B cell (primary cell): ENCODE results near the gene GPR108. TPM values are rescaled to one million over a fixed set of nuclear protein-coding genes. Genes with fewer than 3 reads are reported as not detected.

ENCODE experiments used
- ATAC-seq: fragments of 200-7000 bp; cut with Tn5 transposase; one replicate; pipeline ENCODE4 v1.10.0; 2021; ENCODE audit warnings: low read depth, mild to moderate bottlenecking, moderate number of reproducible peaks, moderate library complexity
- CTCF ChIA-PET: fragments of 350-600 bp; sonication (Branson Sonifier 250); formaldehyde crosslinking; loops from one replicate; lab custom pipeline; 2021; ENCODE audit warnings: antibody characterized with exemption, inconsistent platforms; lab: Charles Lee
- POLR2A ChIA-PET: fragments of 350-600 bp; sonication (Branson Sonifier 250); formaldehyde crosslinking; loops from one replicate; lab custom pipeline; 2021; ENCODE audit warnings: antibody characterized with exemption; lab: Charles Lee
- DNase-seq: peaks from one replicate; pipeline ENCODE4 v3.0.0; 2013
- H2AFZ ChIP-seq: 2 replicates; pipeline ENCODE4 v1.6.1; 2012; ENCODE audit warnings: mild to moderate bottlenecking, low read depth, low read length; ENCODE audit not compliant: insufficient read depth, poor library complexity, severe bottlenecking
- H3K27ac ChIP-seq, 2 donors: 1 replicate in 1 of 2; 2 replicates in 1 of 2; pipeline ENCODE4 v1.5.1; 2012 to 2013; ENCODE audit warnings: low read length in 2 of 2, mild to moderate bottlenecking in 2 of 2, moderate library complexity in 1 of 2
- H3K27me3 ChIP-seq, 4 experiments: fragments of 200-600 bp in 1 of 4; sonication (generic) in 1 of 4; replicated peaks in 1 of 4; 1 replicate in 2 of 4; 2 replicates in 2 of 4; pipeline versions ENCODE4 v1.6.1 to v1.7.0; 2013 to 2016; ENCODE audit warnings: low read length in 3 of 4, mild to moderate bottlenecking in 2 of 4, mixed read lengths in 1 of 4, moderate library complexity in 1 of 4; ENCODE audit not compliant: insufficient read depth in 4 of 4, control insufficient read depth in 3 of 4; ENCODE audit errors: control extremely low read depth in 1 of 4
- H3K36me3 ChIP-seq, 2 experiments: replicated peaks in 1 of 2; 1 replicate in 1 of 2; 2 replicates in 1 of 2; pipeline versions ENCODE4 v1.6.1 to v1.7.1; 2013; ENCODE audit warnings: low read length in 1 of 2; ENCODE audit not compliant: insufficient read depth in 2 of 2, control insufficient read depth in 1 of 2; ENCODE audit errors: control extremely low read depth in 1 of 2, extremely low read depth in 1 of 2
- H3K4me1 ChIP-seq, 2 donors: fragments of 200-600 bp in 1 of 2; sonication (generic) in 1 of 2; 1 replicate in 1 of 2; 2 replicates in 1 of 2; pipeline versions ENCODE4 v1.5.1 to v1.6.1; 2013 to 2017; ENCODE audit warnings: low read length in 2 of 2; ENCODE audit not compliant: control insufficient read depth in 2 of 2, insufficient read depth in 2 of 2
- H3K4me2 ChIP-seq: replicated peaks from 2 replicates; pipeline ENCODE3; 2012; ENCODE audit warnings: mild to moderate bottlenecking, low read depth, low read length; ENCODE audit not compliant: poor library complexity, severe bottlenecking
- H3K4me3 ChIP-seq, 5 experiments: fragments of 200-600 bp in 1 of 5; sonication (generic) in 1 of 5; 1 replicate in 3 of 5; 2 replicates in 2 of 5; pipeline versions ENCODE4 v1.5.1 to v1.7.0; 2011 to 2016; ENCODE audit warnings: low read length in 4 of 5, mild to moderate bottlenecking in 4 of 5, low read depth in 2 of 5, control low read depth in 1 of 5, moderate library complexity in 1 of 5; ENCODE audit not compliant: insufficient read depth in 1 of 5; ENCODE audit errors: control extremely low read depth in 1 of 5, extremely low read depth in 1 of 5
- H3K79me2 ChIP-seq: fragments of 200-600 bp; sonication (generic); one replicate; pipeline ENCODE4 v1.6.0; 2016; ENCODE audit warnings: low read length; ENCODE audit not compliant: control insufficient read depth, insufficient read depth
- H3K9ac ChIP-seq: fragments of 200-600 bp; sonication (generic); 2 replicates; pipeline ENCODE4 v1.6.1; 2017; ENCODE audit warnings: mild to moderate bottlenecking, low read length, moderate library complexity
- H3K9me3 ChIP-seq, 3 donors: one replicate each; pipeline versions ENCODE4 v1.6.1 to v1.7.1; 2013; ENCODE audit warnings: low read length in 2 of 3; ENCODE audit not compliant: control insufficient read depth in 2 of 3, insufficient read depth in 1 of 3; ENCODE audit errors: control extremely low read depth in 1 of 3
- H4K20me1 ChIP-seq: 2 replicates; pipeline ENCODE4 v1.6.0; 2012; ENCODE audit warnings: mild to moderate bottlenecking, low read length; ENCODE audit not compliant: insufficient read depth, control insufficient read depth, poor library complexity, severe bottlenecking
- H3K27ac Mint-ChIP-seq: one replicate; pipeline ENCODE4 v1.8.0; 2021; ENCODE audit warnings: mixed read lengths
- H3K27me3 Mint-ChIP-seq: one replicate; pipeline ENCODE4 v1.8.0; 2021; ENCODE audit warnings: mixed read lengths
- H3K4me1 Mint-ChIP-seq: one replicate; pipeline ENCODE4 v1.8.0; 2021; ENCODE audit warnings: mixed read lengths
- H3K4me3 Mint-ChIP-seq: one replicate; pipeline ENCODE4 v1.8.0; 2021; ENCODE audit warnings: mixed read lengths
- H3K9me3 Mint-ChIP-seq: one replicate; pipeline ENCODE4 v1.8.0; 2022; ENCODE audit warnings: mixed read lengths; ENCODE audit not compliant: insufficient read depth
- CTCF ChIP-seq: fragments of 200-600 bp; IDR thresholded peaks from one replicate; pipeline ENCODE4 v1.8.0; 2022; ENCODE audit warnings: antibody characterized with exemption, mild to moderate bottlenecking
- EZH2 ChIP-seq: IDR thresholded peaks from 2 replicates; pipeline ENCODE4 v1.6.1; 2012; ENCODE audit warnings: borderline replicate concordance, low read depth, mild to moderate bottlenecking, moderate library complexity, low read length; ENCODE audit not compliant: insufficient read depth, poor library complexity, severe bottlenecking
- WGBS: methylation state at CpG from one replicate; pipeline ENCODE4 v1.1.5; 2013; ENCODE audit warnings: missing lambda C conversion rate; ENCODE audit not compliant: insufficient coverage; 5-methylcytosine and 5-hydroxymethylcytosine counted together
- intact Hi-C: fragments of 100-400 bp; cut with micrococcal nuclease; formaldehyde crosslinking; loops from one replicate; pipeline ENCODE4 v1.10.0; 2022
- polyA minus RNA-seq: library from RNA; depleted of rRNA, polyadenylated mRNA; stranded (reverse); fragments of >200 nt; gene quantifications from 2 replicates; pipeline ENCODE4 v1.2.3, GENCODE V29; 2012
- polyA plus RNA-seq: library from polyadenylated mRNA; depleted of rRNA; stranded (reverse); fragments of >200 nt; gene quantifications from 2 replicates; pipeline ENCODE4 v1.2.3, GENCODE V29; 2012
- total RNA-seq, 2 donors: library from RNA; stranded (reverse); fragments of 120-200 nt in 1 of 2; gene quantifications; 1 replicate in 1 of 2; 2 replicates in 1 of 2; pipeline versions ENCODE4 v1.2.3 to v1.2.4, GENCODE V29; 2013 to 2022

Gene GPR108
- total RNA-seq (78.8 and 79.0 TPM in 2 replicates), polyA plus RNA-seq (82.5 and 100.0 TPM in 2 replicates), polyA minus RNA-seq (43.3 and 68.7 TPM in 2 replicates)
- total RNA-seq (2013): 56.7 TPM

GRCh38 chr19:6737284-6737872 is at the start of gene GPR108:
GPR108 (minus strand) TSS chr19:6737580; CDS start chr19:6737576, 4 bp downstream.
- Mint-ChIP-seq H3K27me3 (no peaks in the 10 kb centered on the region), H3K4me3 (peak within 1 kb of the TSS; percentile 94), H3K27ac (peak within 1 kb of the TSS; percentile 99), H3K4me1 (peaks cover 39% of the 10 kb centered on the region), H3K9me3 (no peaks in the 10 kb centered on the region)
- 0% methylated on average over 53 of the region's 55 CpGs for WGBS
- peak within 1 kb of the TSS; percentile 69 to 89 (median 88) for H3K4me3 ChIP-seq
- DNase-seq: peak; percentile 99
- CTCF ChIA-PET: interaction anchor here (0.5 to 5.3 kb wide), 14 partner anchors 15 to 519 kb away, joined by 3 to 118 read pairs (median 8); partner anchors contain the start of genes SH2D3A and VAV1
- ATAC-seq: peak; percentile 73
- H3K27me3 ChIP-seq: no peaks in the 10 kb centered on the region
- peak within 1 kb of the TSS; percentile 88 for H3K9ac ChIP-seq
- peaks cover 39 to 51% of the 10 kb centered on the region in 2 donors for H3K4me1 ChIP-seq
- peaks cover 0 to 5% of the 10 kb centered on the region in 2 experiments for H3K36me3 ChIP-seq
- TF ChIP-seq CTCF (no peak), EZH2 (no peak)
- POLR2A ChIA-PET: interaction anchor here (0.6 to 4.5 kb wide), 11 partner anchors 11 to 1748 kb away, joined by 3 to 17 read pairs (median 4); partner anchors contain the start of genes SH2D3A and VAV1
- intact Hi-C loops: loop anchor here (1.0 to 5.0 kb wide), 8 partner anchors 30 to 539 kb away; partner anchors contain the start of genes CD70, CLPP and SH2D3A
- H3K27ac ChIP-seq: peak within 1 kb of the TSS; percentile 90 to 98
- H2AFZ ChIP-seq: peak within 1 kb of the TSS; percentile 80
- H3K79me2 ChIP-seq: peaks cover 10% of the 10 kb centered on the region
- H4K20me1 ChIP-seq: no peaks in the 10 kb centered on the region
- peak within 1 kb of the TSS; percentile 95 for H3K4me2 ChIP-seq
- no peaks in the 10 kb centered on the region for H3K9me3 ChIP-seq

DNA sequence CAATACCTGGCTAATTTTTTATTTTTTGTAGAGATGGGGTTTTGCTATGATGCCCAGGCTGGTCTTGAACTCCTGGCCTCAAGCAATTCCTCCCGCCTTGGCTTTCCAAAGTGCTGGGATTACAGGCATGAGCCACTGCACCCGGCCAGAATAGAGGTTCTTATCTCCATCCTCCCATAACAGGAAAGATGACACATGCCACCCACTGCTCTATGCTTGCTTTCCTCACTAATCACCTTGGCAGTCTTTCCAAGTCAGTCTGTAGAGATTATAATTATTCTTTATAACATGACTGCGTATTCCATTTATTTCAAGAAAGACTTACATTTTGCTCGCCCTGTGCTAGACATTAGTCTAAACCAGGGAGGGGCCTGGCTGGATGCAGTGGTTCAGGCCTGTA is 41.8 kb upstream of the GPR108 start:
- ATAC-seq: no peak
- Histone ChIP-seq H3K9me3 (no peaks in the 10 kb centered on the region), H3K4me3 (no peak overlapping the region), H3K79me2 (peaks cover 97% of the 10 kb centered on the region), H3K4me2 (no peak overlapping the region), H4K20me1 (peaks cover 87% of the 10 kb centered on the region), H3K36me3 (peaks cover 3 to 49% of the 10 kb centered on the region in 2 experiments), H3K27ac (peak overlapping the region in 1 of 2 donors; percentile 30), H3K27me3 (no peaks in the 10 kb centered on the region), H3K4me1 (peaks cover 30 to 54% of the 10 kb centered on the region in 2 donors), H2AFZ (no peak overlapping the region), H3K9ac (no peak overlapping the region)
- Mint-ChIP-seq H3K4me3 (no peak overlapping the region), H3K27me3 (no peaks in the 10 kb centered on the region), H3K9me3 (no peaks in the 10 kb centered on the region), H3K27ac (peak overlapping the region; percentile 53), H3K4me1 (peaks cover 54% of the 10 kb centered on the region)
- no peak for DNase-seq
- ChIA-PET CTCF (interaction anchor here (0.7 kb wide), 1 partner anchor 65 kb away, joined by 3 read pairs; no protein-coding TSS in a partner anchor), POLR2A (interaction anchor here (2.5 kb wide), 1 partner anchor 22 kb away, joined by 6 read pairs; no protein-coding TSS in a partner anchor)
- WGBS: 100% methylated on average over 1 of the region's 4 CpGs
- intact Hi-C loops: loop anchor here (10.0 kb wide), 1 partner anchor 566 kb away; the partner anchor contains the start of gene ARHGEF18
- no peak for TF ChIP-seq EZH2
- no peak for TF ChIP-seq CTCF
